C4-2B (cell line): ENCODE data around the gene CROCC.

Experiments used
- ZFX ChIP-seq: fragments of 450-650 bp; IDR thresholded peaks from 2 replicates; pipeline ENCODE4 v1.6.1; 2017
- TF ChIP-seq, protein P1 (sequence below): fragments of 450-650 bp; conservative IDR thresholded peaks from 2 replicates; pipeline ENCODE4 v1.5.1; 2017; ENCODE audit warnings: mild to moderate bottlenecking

- TF ChIP-seq, protein P1, sequence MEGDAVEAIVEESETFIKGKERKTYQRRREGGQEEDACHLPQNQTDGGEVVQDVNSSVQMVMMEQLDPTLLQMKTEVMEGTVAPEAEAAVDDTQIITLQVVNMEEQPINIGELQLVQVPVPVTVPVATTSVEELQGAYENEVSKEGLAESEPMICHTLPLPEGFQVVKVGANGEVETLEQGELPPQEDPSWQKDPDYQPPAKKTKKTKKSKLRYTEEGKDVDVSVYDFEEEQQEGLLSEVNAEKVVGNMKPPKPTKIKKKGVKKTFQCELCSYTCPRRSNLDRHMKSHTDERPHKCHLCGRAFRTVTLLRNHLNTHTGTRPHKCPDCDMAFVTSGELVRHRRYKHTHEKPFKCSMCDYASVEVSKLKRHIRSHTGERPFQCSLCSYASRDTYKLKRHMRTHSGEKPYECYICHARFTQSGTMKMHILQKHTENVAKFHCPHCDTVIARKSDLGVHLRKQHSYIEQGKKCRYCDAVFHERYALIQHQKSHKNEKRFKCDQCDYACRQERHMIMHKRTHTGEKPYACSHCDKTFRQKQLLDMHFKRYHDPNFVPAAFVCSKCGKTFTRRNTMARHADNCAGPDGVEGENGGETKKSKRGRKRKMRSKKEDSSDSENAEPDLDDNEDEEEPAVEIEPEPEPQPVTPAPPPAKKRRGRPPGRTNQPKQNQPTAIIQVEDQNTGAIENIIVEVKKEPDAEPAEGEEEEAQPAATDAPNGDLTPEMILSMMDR = no peak
- TF ChIP-seq ZFX = no peak
Observed at GRCh38 chr1:16968372-16968771, 46.6 kb downstream of the CROCC start.
